Adrenal gland (tissue), 5 donors: ENCODE measurements around the gene ZKSCAN3.

ENCODE experiments used
- POLR2A ChIP-seq, 2 donors: fragments of 450-650 bp; IDR thresholded peaks; one replicate each; pipeline ENCODE4 v1.6.1; 2017; ENCODE audit warnings: antibody characterized with exemption in 2 of 2, mild to moderate bottlenecking in 2 of 2, moderate library complexity in 1 of 2
- TF ChIP-seq, protein P1 (sequence below), 6 experiments: fragments of 450-650 bp in 4 of 6; fragments of 200-600 bp in 2 of 6; sonication (generic) in 1 of 6; IDR thresholded peaks; 1 replicate in 5 of 6; 2 replicates in 1 of 6; pipeline versions ENCODE4 v1.5.1 to v1.8.0; 2016 to 2021; ENCODE audit warnings: antibody characterized with exemption in 6 of 6, mild to moderate bottlenecking in 2 of 6, moderate library complexity in 1 of 6
- donor health status: DM: no; HTN: no; CAD: no.

DNA sequence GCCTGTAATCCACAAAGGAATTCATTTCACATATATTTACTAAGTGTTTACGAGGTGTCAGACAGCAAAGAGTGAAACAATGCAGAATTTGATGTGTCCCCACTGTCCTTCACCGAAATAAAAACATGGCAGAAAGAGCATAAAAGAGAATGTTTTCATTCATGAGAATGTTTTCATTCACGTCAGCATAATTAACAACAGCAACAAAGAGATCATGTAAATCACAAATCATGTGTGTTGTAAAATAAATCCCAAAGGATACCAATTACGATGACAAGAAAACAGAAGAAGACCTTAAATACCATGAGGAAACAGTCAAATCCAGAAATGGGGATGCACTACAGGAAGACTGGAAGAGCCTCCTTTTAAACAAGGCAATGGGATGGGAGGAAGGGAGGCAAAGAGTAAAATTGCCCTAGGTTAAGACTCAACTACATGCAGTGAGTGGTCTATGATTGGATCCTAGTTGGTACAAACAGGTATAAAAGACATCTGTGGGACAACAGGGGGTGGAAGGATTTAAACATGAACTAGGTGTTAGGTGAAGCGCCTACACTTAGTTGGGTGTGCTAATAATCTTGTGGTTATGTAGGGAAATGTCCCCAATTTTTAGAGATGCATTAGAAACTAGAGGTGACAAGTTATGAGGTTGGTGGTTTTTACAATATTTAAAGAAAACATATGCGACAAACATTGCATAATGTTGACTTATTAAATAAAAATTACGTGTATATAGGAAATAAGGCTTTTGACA lies 15.3 kb upstream of the ZKSCAN3 start:
- TF ChIP-seq, protein P1, sequence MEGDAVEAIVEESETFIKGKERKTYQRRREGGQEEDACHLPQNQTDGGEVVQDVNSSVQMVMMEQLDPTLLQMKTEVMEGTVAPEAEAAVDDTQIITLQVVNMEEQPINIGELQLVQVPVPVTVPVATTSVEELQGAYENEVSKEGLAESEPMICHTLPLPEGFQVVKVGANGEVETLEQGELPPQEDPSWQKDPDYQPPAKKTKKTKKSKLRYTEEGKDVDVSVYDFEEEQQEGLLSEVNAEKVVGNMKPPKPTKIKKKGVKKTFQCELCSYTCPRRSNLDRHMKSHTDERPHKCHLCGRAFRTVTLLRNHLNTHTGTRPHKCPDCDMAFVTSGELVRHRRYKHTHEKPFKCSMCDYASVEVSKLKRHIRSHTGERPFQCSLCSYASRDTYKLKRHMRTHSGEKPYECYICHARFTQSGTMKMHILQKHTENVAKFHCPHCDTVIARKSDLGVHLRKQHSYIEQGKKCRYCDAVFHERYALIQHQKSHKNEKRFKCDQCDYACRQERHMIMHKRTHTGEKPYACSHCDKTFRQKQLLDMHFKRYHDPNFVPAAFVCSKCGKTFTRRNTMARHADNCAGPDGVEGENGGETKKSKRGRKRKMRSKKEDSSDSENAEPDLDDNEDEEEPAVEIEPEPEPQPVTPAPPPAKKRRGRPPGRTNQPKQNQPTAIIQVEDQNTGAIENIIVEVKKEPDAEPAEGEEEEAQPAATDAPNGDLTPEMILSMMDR (IDR thresholded peaks at IDR 0.05): no peak
- no peak for TF ChIP-seq POLR2A (IDR thresholded peaks at IDR 0.05)
